Neural cell (in vitro differentiated cells): ENCODE results near the gene C11orf21.

Experiments
- EP300 ChIP-seq: fragments of 450-650 bp; conservative IDR thresholded peaks from 2 replicates; pipeline ENCODE4 v1.6.1; 2014; ENCODE audit warnings: antibody characterized with exemption, mild to moderate bottlenecking, moderate library complexity; ENCODE audit not compliant: poor library complexity, severe bottlenecking
- POLR2AphosphoS5 ChIP-seq: IDR thresholded peaks from 2 replicates; pipeline ENCODE4 v1.6.1; 2012
- RAD21 ChIP-seq: fragments of 450-650 bp; conservative IDR thresholded peaks from 2 replicates; pipeline ENCODE4 v1.6.1; 2014; ENCODE audit warnings: antibody characterized with exemption, mild to moderate bottlenecking, moderate library complexity
- TF ChIP-seq, protein P1 (sequence below): IDR thresholded peaks from 2 replicates; pipeline ENCODE4 v1.6.1; 2012; ENCODE audit warnings: borderline replicate concordance
- TF ChIP-seq, protein P2 (sequence below): fragments of 450-650 bp; IDR thresholded peaks from 2 replicates; pipeline ENCODE4 v1.5.1; 2014; ENCODE audit warnings: antibody characterized with exemption, mild to moderate bottlenecking, moderate library complexity; ENCODE audit not compliant: poor library complexity, severe bottlenecking

GRCh38 chr11:2273311-2273710 lies 28.4 kb downstream of the C11orf21 start:
- TF ChIP-seq, protein P1, sequence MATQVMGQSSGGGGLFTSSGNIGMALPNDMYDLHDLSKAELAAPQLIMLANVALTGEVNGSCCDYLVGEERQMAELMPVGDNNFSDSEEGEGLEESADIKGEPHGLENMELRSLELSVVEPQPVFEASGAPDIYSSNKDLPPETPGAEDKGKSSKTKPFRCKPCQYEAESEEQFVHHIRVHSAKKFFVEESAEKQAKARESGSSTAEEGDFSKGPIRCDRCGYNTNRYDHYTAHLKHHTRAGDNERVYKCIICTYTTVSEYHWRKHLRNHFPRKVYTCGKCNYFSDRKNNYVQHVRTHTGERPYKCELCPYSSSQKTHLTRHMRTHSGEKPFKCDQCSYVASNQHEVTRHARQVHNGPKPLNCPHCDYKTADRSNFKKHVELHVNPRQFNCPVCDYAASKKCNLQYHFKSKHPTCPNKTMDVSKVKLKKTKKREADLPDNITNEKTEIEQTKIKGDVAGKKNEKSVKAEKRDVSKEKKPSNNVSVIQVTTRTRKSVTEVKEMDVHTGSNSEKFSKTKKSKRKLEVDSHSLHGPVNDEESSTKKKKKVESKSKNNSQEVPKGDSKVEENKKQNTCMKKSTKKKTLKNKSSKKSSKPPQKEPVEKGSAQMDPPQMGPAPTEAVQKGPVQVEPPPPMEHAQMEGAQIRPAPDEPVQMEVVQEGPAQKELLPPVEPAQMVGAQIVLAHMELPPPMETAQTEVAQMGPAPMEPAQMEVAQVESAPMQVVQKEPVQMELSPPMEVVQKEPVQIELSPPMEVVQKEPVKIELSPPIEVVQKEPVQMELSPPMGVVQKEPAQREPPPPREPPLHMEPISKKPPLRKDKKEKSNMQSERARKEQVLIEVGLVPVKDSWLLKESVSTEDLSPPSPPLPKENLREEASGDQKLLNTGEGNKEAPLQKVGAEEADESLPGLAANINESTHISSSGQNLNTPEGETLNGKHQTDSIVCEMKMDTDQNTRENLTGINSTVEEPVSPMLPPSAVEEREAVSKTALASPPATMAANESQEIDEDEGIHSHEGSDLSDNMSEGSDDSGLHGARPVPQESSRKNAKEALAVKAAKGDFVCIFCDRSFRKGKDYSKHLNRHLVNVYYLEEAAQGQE = no peak
- TF ChIP-seq RAD21 (no peak), POLR2AphosphoS5 (no peak), EP300 (no peak)
- TF ChIP-seq, protein P2, sequence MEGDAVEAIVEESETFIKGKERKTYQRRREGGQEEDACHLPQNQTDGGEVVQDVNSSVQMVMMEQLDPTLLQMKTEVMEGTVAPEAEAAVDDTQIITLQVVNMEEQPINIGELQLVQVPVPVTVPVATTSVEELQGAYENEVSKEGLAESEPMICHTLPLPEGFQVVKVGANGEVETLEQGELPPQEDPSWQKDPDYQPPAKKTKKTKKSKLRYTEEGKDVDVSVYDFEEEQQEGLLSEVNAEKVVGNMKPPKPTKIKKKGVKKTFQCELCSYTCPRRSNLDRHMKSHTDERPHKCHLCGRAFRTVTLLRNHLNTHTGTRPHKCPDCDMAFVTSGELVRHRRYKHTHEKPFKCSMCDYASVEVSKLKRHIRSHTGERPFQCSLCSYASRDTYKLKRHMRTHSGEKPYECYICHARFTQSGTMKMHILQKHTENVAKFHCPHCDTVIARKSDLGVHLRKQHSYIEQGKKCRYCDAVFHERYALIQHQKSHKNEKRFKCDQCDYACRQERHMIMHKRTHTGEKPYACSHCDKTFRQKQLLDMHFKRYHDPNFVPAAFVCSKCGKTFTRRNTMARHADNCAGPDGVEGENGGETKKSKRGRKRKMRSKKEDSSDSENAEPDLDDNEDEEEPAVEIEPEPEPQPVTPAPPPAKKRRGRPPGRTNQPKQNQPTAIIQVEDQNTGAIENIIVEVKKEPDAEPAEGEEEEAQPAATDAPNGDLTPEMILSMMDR = no peak
